OCI-LY7 (cell line): ENCODE results near the gene CHD9.

Experiments
- CTCF ChIP-seq: fragments of 200-600 bp; sonication (generic); conservative IDR thresholded peaks from 2 replicates; pipeline ENCODE4 v1.5.1; 2014; ENCODE audit warnings: mild to moderate bottlenecking, antibody characterized with exemption, low read length, moderate library complexity, mixed read lengths
- EZH2phosphoT487 ChIP-seq: fragments of 200-600 bp; sonication (generic); IDR thresholded peaks from 2 replicates; pipeline ENCODE4 v1.6.1; 2018; ENCODE audit warnings: low read depth, borderline replicate concordance, mild to moderate bottlenecking, mixed run types, antibody characterized with exemption, low read length, moderate library complexity, mixed read lengths

DNA sequence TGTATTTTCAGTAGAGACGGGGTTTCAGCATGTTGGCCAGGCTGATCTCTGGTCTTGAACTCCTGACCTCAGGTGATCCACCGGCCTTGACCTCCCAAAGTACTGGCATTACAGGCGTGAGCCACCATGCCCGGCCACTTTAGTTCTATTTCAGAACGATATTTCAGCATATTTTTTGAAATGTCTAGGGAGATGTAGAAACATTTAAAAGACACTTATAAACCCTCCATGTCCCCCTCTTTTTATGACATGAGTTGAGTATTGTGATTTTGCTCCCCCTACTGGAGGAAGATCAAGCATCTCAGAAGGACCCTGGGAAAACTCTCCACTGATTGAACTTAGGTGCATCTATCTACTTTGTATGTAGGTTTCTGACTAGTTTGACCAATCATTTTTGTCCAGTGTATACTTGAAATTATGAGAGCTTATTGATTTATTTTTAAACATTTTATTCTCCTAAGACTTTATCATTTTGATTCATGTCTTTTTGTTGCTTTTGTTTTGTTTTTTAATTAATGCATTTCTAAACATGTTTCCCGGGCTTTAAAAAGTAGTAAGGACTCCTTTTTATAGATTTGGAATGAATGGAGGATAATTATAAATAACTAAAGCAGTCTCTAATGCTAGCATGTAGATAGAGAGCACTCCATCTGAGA lies 105.1 kb downstream of the CHD9 start:
- TF ChIP-seq CTCF, result peak; percentile 91
- no peak for TF ChIP-seq EZH2phosphoT487
